ENCODE results near the gene EVI2B. TPM values are rescaled to one million over a fixed set of nuclear protein-coding genes. Genes with fewer than 3 reads are reported as not detected.
"Not testable (repeated sequence)": the region's sequence is repeated elsewhere in the genome, so short reads cannot be mapped to it uniquely, and the experiment has no call there.

Gene EVI2B
- total and polyA plus RNA-seq, 2 of the 4 experiments (the other 2 are of a cell fraction) = under 0.01 to 0.17 TPM

DNA sequence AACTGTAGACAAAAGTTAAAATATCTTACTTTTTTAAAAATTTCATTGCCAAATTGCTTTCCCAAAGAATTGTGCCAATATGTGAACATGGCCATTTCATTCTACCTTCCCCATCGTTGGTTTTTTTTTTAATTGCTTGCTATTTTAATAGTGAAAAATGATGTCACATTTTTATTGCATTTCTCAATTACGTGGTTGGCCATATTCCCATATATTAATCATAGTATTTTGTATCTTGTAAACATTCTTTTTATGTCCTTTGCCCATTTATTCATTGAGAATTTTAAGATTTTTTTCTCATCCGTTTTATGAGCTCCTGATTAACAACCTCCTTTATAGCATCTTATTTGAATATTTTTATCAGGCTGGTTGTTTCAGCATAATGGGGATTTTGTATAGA is 24.1 kb downstream of the EVI2B start:
- Histone ChIP-seq H3K23ac (ENCODE audit: low read depth, low read length) (no peak overlapping the region), H3K4me2 (ENCODE audit: low read depth, low read length) (no peak overlapping the region), H3K18ac (ENCODE audit: low read depth, low read length) (no peak overlapping the region), H3K4me3 (ENCODE audit: insufficient read depth, low read depth, low read length) (no peak overlapping the region), H3K9ac (ENCODE audit: low read depth, low read length) (no peak overlapping the region), H2AK5ac (ENCODE audit: low read depth, low read length) (no peak overlapping the region), H3K4ac (ENCODE audit: low read depth, low read length) (no peak overlapping the region), H3K27me3 (ENCODE audit: control insufficient read depth, insufficient read depth, low read length) (no peaks in the 10 kb centered on the region), H2BK20ac (ENCODE audit: low read depth, low read length) (no peak overlapping the region), H3K9me1 (ENCODE audit: insufficient read depth, low read length) (no peaks in the 10 kb centered on the region; the same call in 1 of the 2 replicates), H2BK5ac (ENCODE audit: low read depth, low read length, poor library complexity, severe bottlenecking) (no peak overlapping the region), H3K27ac (ENCODE audit: insufficient read depth, low read length) (no peak overlapping the region), H3K4me1 (ENCODE audit: control insufficient read depth, insufficient read depth, low read length) (no peaks in the 10 kb centered on the region), H2AK9ac (replicated peaks; ENCODE audit: low read depth, low read length, poor library complexity) (no peak overlapping the region), H4K5ac (ENCODE audit: low read depth, low read length) (no peak overlapping the region), H2BK15ac (ENCODE audit: low read depth, low read length) (no peak overlapping the region), H3K14ac (replicated peaks; ENCODE audit: low read depth, low read length) (no peak overlapping the region), H4K8ac (ENCODE audit: low read depth in 2 of 2, low read length in 2 of 2) (no peak overlapping the region), H3K56ac (ENCODE audit: extremely low read depth, insufficient read depth, low read length) (no peak overlapping the region), H3K79me1 (ENCODE audit: low read depth in 1 of 2, low read length in 2 of 2) (peaks cover 6 to 26% of the 10 kb centered on the region in 2 experiments; a peak in 3 of 4 replicates), H3K9me3 (ENCODE audit: control insufficient read depth, insufficient read depth, low read length) (no peaks in the 10 kb centered on the region), H4K20me1 (ENCODE audit: insufficient read depth, low read length) (no peaks in the 10 kb centered on the region), H2BK120ac (ENCODE audit: low read depth, low read length) (no peak overlapping the region), H3K36me3 (ENCODE audit: control insufficient read depth, insufficient read depth, low read length) (peaks cover 1% of the 10 kb centered on the region; the same call in 1 of the 2 replicates), H4K91ac (ENCODE audit: insufficient read depth, low read depth, low read length) (no peak overlapping the region), H2AFZ (replicated peaks; ENCODE audit: low read length, poor library complexity) (no peak overlapping the region)
- intact Hi-C loops (cut with micrococcal nuclease) (no loop called here), in situ Hi-C loops (cut with MboI; ENCODE audit: low sequenced_read_pairs) (no loop called here), dilution Hi-C loops (cut with HindIII; ENCODE audit: low sequenced_read_pairs, unreplicated experiment) (no loop called here)
- WGBS, 2 experiments (ENCODE audit: extremely low coverage in 2 of 2, insufficient read length in 1 of 2) = no CpG with 5 or more reads among the region's 3 CpGs
- DNase-seq (no peak), ATAC-seq (ENCODE audit: low read depth) (no peak)
- ChIA-PET CTCF (no interaction called here), POLR2A (ENCODE audit: unreplicated experiment) (no interaction called here)
- no peak for TF ChIP-seq MXI1 (IDR thresholded peaks at IDR 0.05; ENCODE audit: borderline replicate concordance, low read depth, low read length)
- TF ChIP-seq NFE2L2 (IDR thresholded peaks at IDR 0.05; ENCODE audit: low read depth, low read length) = no peak
- BruUV-seq (replicated peaks) = no TSS peak

GRCh38 chr17:31287932-31288331 is 25.9 kb downstream of the EVI2B start:
- H3K18ac ChIP-seq (ENCODE audit: low read depth, low read length); H3K9me3 ChIP-seq (ENCODE audit: control insufficient read depth, insufficient read depth, low read length); H4K91ac ChIP-seq (ENCODE audit: insufficient read depth, low read depth, low read length); DNase-seq; H2AK9ac ChIP-seq (replicated peaks; ENCODE audit: low read depth, low read length, poor library complexity); H3K4ac ChIP-seq (ENCODE audit: low read depth, low read length); H2AFZ ChIP-seq (replicated peaks; ENCODE audit: low read length, poor library complexity); H3K9me1 ChIP-seq (ENCODE audit: insufficient read depth, low read length); intact Hi-C loops (cut with micrococcal nuclease); H3K4me3 ChIP-seq (ENCODE audit: insufficient read depth, low read depth, low read length); H2AK5ac ChIP-seq (ENCODE audit: low read depth, low read length); H2BK120ac ChIP-seq (ENCODE audit: low read depth, low read length); H3K23ac ChIP-seq (ENCODE audit: low read depth, low read length); H4K5ac ChIP-seq (ENCODE audit: low read depth, low read length); H3K4me1 ChIP-seq (ENCODE audit: control insufficient read depth, insufficient read depth, low read length); in situ Hi-C loops (cut with MboI; ENCODE audit: low sequenced_read_pairs); H3K4me2 ChIP-seq (ENCODE audit: low read depth, low read length); H3K14ac ChIP-seq (replicated peaks; ENCODE audit: low read depth, low read length); dilution Hi-C loops (cut with HindIII; ENCODE audit: low sequenced_read_pairs, unreplicated experiment); CTCF ChIA-PET; H2BK5ac ChIP-seq (ENCODE audit: low read depth, low read length, poor library complexity, severe bottlenecking); POLR2A ChIA-PET (ENCODE audit: unreplicated experiment); H3K56ac ChIP-seq (ENCODE audit: extremely low read depth, insufficient read depth, low read length); H2BK20ac ChIP-seq (ENCODE audit: low read depth, low read length); H3K27me3 ChIP-seq (ENCODE audit: control insufficient read depth, insufficient read depth, low read length); BruUV-seq (replicated peaks); H2BK15ac ChIP-seq (ENCODE audit: low read depth, low read length); ATAC-seq (ENCODE audit: low read depth); H4K8ac ChIP-seq (ENCODE audit: low read depth in 2 of 2, low read length in 2 of 2); H4K20me1 ChIP-seq (ENCODE audit: insufficient read depth, low read length); H3K36me3 ChIP-seq (ENCODE audit: control insufficient read depth, insufficient read depth, low read length); H3K27ac ChIP-seq (ENCODE audit: insufficient read depth, low read length); H3K9ac ChIP-seq (ENCODE audit: low read depth, low read length): not testable (repeated sequence)
- no CpG with 5 or more reads among the region's 1 CpG for WGBS, 2 experiments (ENCODE audit: extremely low coverage in 2 of 2, insufficient read length in 1 of 2)
- peaks cover 6 to 27% of the 10 kb centered on the region in 2 experiments; a peak in 3 of 4 replicates for H3K79me1 ChIP-seq (ENCODE audit: low read depth in 1 of 2, low read length in 2 of 2)
